ENCODE results near the gene MTMR4. TPM values are rescaled to one million over a fixed set of nuclear protein-coding genes. Genes with fewer than 3 reads are reported as not detected.
"Not testable (repeated sequence)": the region's sequence is repeated elsewhere in the genome, so short reads cannot be mapped to it uniquely, and the experiment has no call there.

Gene MTMR4
- total RNA-seq, 1 donor from 2014 or later, result 76.5 TPM

- H3K4me3 Mint-ChIP-seq, result no peak overlapping the region
- no peak for DNase-seq (ENCODE audit: extremely low spot score, unreplicated experiment)
- no peak for TF ChIP-seq CTCF (conservative IDR thresholded peaks at IDR 0.05)
- H3K4me1 Mint-ChIP-seq (ENCODE audit: unreplicated experiment), result peaks cover 8% of the 10 kb centered on the region
- H3K27me3 Mint-ChIP-seq, result no peaks in the 10 kb centered on the region
- H3K27ac Mint-ChIP-seq, result no peak overlapping the region
- peaks cover 49% of the 10 kb centered on the region for H3K36me3 Mint-ChIP-seq
- no peaks in the 10 kb centered on the region for H3K9me3 Mint-ChIP-seq
Observed at GRCh38 chr17:58508341-58509067, 5.9 kb downstream of the MTMR4 start.

- Mint-ChIP-seq H3K9me3 (no peaks in the 10 kb centered on the region), H3K4me3 (no peak overlapping the region), H3K4me1 (ENCODE audit: unreplicated experiment) (peaks cover 3% of the 10 kb centered on the region), H3K27ac (no peak overlapping the region), H3K36me3 (peaks cover 48% of the 10 kb centered on the region), H3K27me3 (no peaks in the 10 kb centered on the region)
- TF ChIP-seq CTCF (conservative IDR thresholded peaks at IDR 0.05), result no peak
- DNase-seq (ENCODE audit: extremely low spot score, unreplicated experiment), result no peak
Observed at GRCh38 chr17:58507123-58507634, 7.3 kb downstream of the MTMR4 start.

- peaks cover under 1% of the 10 kb centered on the region for H3K4me1 Mint-ChIP-seq (ENCODE audit: unreplicated experiment)
- H3K4me3 Mint-ChIP-seq, result no peak overlapping the region
- H3K27ac Mint-ChIP-seq, result no peak overlapping the region
- TF ChIP-seq CTCF (conservative IDR thresholded peaks at IDR 0.05), result no peak
- H3K36me3 Mint-ChIP-seq, result peaks cover 45% of the 10 kb centered on the region
- no peak for DNase-seq (ENCODE audit: extremely low spot score, unreplicated experiment)
- H3K9me3 Mint-ChIP-seq, result no peaks in the 10 kb centered on the region
- H3K27me3 Mint-ChIP-seq, result no peaks in the 10 kb centered on the region
Observed at GRCh38 chr17:58506354-58507080, 7.9 kb downstream of the MTMR4 start.

GRCh38 chr17:58504826-58505351 is 9.5 kb downstream of the MTMR4 start:
- H3K9me3 Mint-ChIP-seq, result no peaks in the 10 kb centered on the region
- H3K36me3 Mint-ChIP-seq, result peaks cover 31% of the 10 kb centered on the region
- no peak for TF ChIP-seq CTCF (conservative IDR thresholded peaks at IDR 0.05)
- no peak overlapping the region for H3K4me3 Mint-ChIP-seq
- no peaks in the 10 kb centered on the region for H3K4me1 Mint-ChIP-seq (ENCODE audit: unreplicated experiment)
- no peak for DNase-seq (ENCODE audit: extremely low spot score, unreplicated experiment)
- no peak overlapping the region for H3K27ac Mint-ChIP-seq
- no peaks in the 10 kb centered on the region for H3K27me3 Mint-ChIP-seq

- no peaks in the 10 kb centered on the region for H3K4me1 Mint-ChIP-seq (ENCODE audit: unreplicated experiment)
- H3K27ac Mint-ChIP-seq, result no peak overlapping the region
- no peak for DNase-seq (ENCODE audit: extremely low spot score, unreplicated experiment)
- H3K9me3 Mint-ChIP-seq, result no peaks in the 10 kb centered on the region
- no peaks in the 10 kb centered on the region for H3K27me3 Mint-ChIP-seq
- peaks cover 25% of the 10 kb centered on the region for H3K36me3 Mint-ChIP-seq
- no peak for TF ChIP-seq CTCF (conservative IDR thresholded peaks at IDR 0.05)
- no peak overlapping the region for H3K4me3 Mint-ChIP-seq
Observed at GRCh38 chr17:58503866-58504265, 10.6 kb downstream of the MTMR4 start.

GRCh38 chr17:58503134-58503533 is 11.3 kb downstream of the MTMR4 start:
- H3K36me3 Mint-ChIP-seq, result peaks cover 32% of the 10 kb centered on the region
- H3K9me3 Mint-ChIP-seq; DNase-seq (ENCODE audit: extremely low spot score, unreplicated experiment); H3K27me3 Mint-ChIP-seq; H3K4me3 Mint-ChIP-seq; H3K27ac Mint-ChIP-seq; H3K4me1 Mint-ChIP-seq (ENCODE audit: unreplicated experiment): not testable (repeated sequence)
